Right lobe of liver (tissue), 6 donors: ENCODE measurements around the gene C15orf62. TPM values are rescaled to one million over a fixed set of nuclear protein-coding genes. Genes with fewer than 3 reads are reported as not detected.
A peak's percentile ranks its signal among the peaks of the same experiment; 100 is the strongest.

Experiments
- ATAC-seq, 4 donors: fragments of 200-7000 bp; cut with Tn5 transposase; one replicate each; pipeline ENCODE4 v1.9.1; 2020; ENCODE audit warnings: mild to moderate bottlenecking in 4 of 4, moderate library complexity in 4 of 4
- DNase-seq, 3 donors: peaks; one replicate each; pipeline ENCODE4 v3.0.0-alpha.2; 2020
- H3K27ac ChIP-seq, 3 donors: fragments of 200-600 bp; one replicate each; pipeline ENCODE4 v1.8.0; 2022
- H3K27me3 ChIP-seq, 2 donors: fragments of 200-600 bp; one replicate each; pipeline ENCODE4 v1.8.0; 2022
- H3K36me3 ChIP-seq, 4 donors: fragments of 200-600 bp; sonication (generic) in 1 of 4; one replicate each; pipeline versions ENCODE4 v1.5.1 to v1.8.0; 2017 to 2022; ENCODE audit warnings: control low read depth in 1 of 4
- H3K4me1 ChIP-seq, 4 donors: fragments of 200-600 bp; sonication (generic) in 1 of 4; one replicate each; pipeline versions ENCODE4 v1.5.1 to v1.8.0; 2017 to 2022; ENCODE audit warnings: control low read depth in 1 of 4
- H3K4me3 ChIP-seq, 3 donors: fragments of 200-600 bp; one replicate each; pipeline ENCODE4 v1.8.0; 2022
- H3K9me3 ChIP-seq, 4 donors: fragments of 200-600 bp; sonication (generic) in 1 of 4; one replicate each; pipeline versions ENCODE4 v1.5.1 to v1.8.0; 2017 to 2022; ENCODE audit warnings: control low read depth in 1 of 4
- POLR2A ChIP-seq: fragments of 450-650 bp; IDR thresholded peaks from one replicate; pipeline ENCODE4 v1.6.1; 2017; ENCODE audit warnings: antibody characterized with exemption, mild to moderate bottlenecking
- WGBS: methylation state at CpG from one replicate; pipeline ENCODE4 v1.1.6; 2018; ENCODE audit warnings: low coverage, low lambda C conversion rate; ENCODE audit not compliant: insufficient coverage; ENCODE audit errors: missing lambda C conversion rate; 5-methylcytosine and 5-hydroxymethylcytosine counted together
- intact Hi-C, 2 donors: fragments of 100-400 bp; cut with DNase I; formaldehyde crosslinking; loops; one replicate each; pipeline versions ENCODE4 v1.11.2 to v1.14.1; 2022
- total RNA-seq, 6 experiments: library from RNA; depleted of rRNA in 2 of 6; stranded (reverse); fragments of >200 nt in 2 of 6; fragmentation: NEBNext Ultra II Directional in 3 of 6; extraction: Animal tissue kit (Norgen Biotek cat#: 25700) in 3 of 6; gene quantifications; one replicate each; pipeline versions ENCODE4 v1.1.0 to v1.2.4, GENCODE V29; 2016 to 2023
- TF ChIP-seq, protein P1 (sequence below), 4 donors: fragments of 200-600 bp in 3 of 4; fragments of 450-650 bp in 1 of 4; IDR thresholded peaks; one replicate each; pipeline versions ENCODE4 v1.5.1 to v1.8.0; 2016 to 2022; ENCODE audit warnings: antibody characterized with exemption in 4 of 4, mild to moderate bottlenecking in 2 of 4
- donor health status: DM: no; HTN: yes; CAD: no.
- donor health status: DM: no; HTN: no; CAD: no.
- donor health status: DM: no; HTN: no; CAD: no.
- donor health status: DM: no; HTN: yes; CAD: no.
- donor health status: DM: no; HTN: yes; CAD: no.

The C15orf62 gene
- total RNA-seq, 6 experiments from 2014 or later, result 0.51 to 1.6 (median 0.83) TPM

DNA sequence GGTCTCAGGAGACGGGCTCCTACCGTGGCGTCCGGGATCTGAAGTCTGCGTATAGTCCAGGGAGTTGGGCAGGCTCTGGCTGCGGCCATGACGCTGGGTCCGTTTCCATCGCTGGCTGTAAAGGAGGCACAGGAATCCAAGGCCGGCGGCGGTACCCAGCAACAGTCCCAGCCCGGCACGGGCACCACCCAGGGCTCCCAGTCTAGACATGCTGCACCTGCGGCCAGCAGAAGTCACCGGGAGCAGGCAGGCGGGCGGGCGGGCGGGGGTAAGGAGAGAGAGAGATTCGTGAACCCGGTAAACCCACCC, 15.3 kb upstream of the C15orf62 start:
- peak in 2 of 3 donors; percentile 60 to 71 for DNase-seq
- no peak for TF ChIP-seq POLR2A
- TF ChIP-seq, protein P1, sequence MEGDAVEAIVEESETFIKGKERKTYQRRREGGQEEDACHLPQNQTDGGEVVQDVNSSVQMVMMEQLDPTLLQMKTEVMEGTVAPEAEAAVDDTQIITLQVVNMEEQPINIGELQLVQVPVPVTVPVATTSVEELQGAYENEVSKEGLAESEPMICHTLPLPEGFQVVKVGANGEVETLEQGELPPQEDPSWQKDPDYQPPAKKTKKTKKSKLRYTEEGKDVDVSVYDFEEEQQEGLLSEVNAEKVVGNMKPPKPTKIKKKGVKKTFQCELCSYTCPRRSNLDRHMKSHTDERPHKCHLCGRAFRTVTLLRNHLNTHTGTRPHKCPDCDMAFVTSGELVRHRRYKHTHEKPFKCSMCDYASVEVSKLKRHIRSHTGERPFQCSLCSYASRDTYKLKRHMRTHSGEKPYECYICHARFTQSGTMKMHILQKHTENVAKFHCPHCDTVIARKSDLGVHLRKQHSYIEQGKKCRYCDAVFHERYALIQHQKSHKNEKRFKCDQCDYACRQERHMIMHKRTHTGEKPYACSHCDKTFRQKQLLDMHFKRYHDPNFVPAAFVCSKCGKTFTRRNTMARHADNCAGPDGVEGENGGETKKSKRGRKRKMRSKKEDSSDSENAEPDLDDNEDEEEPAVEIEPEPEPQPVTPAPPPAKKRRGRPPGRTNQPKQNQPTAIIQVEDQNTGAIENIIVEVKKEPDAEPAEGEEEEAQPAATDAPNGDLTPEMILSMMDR (IDR thresholded peaks at IDR 0.05), result no peak
- Histone ChIP-seq H3K4me3 (peak overlapping the region; percentile 81 to 98 (median 95)), H3K27me3 (no peaks in the 10 kb centered on the region), H3K27ac (peak overlapping the region; percentile 69 to 76 (median 75)), H3K4me1 (peaks cover 0 to 11% (median 0%) of the 10 kb centered on the region in 4 donors), H3K9me3 (no peaks in the 10 kb centered on the region), H3K36me3 (peaks cover 0 to 20% (median 12%) of the 10 kb centered on the region in 4 donors)
- WGBS, result 0% methylated on average over 3 of the region's 22 CpGs
- ATAC-seq, result peak; percentile 54 to 65 (median 62)
- intact Hi-C loops, result no loop called here

DNA sequence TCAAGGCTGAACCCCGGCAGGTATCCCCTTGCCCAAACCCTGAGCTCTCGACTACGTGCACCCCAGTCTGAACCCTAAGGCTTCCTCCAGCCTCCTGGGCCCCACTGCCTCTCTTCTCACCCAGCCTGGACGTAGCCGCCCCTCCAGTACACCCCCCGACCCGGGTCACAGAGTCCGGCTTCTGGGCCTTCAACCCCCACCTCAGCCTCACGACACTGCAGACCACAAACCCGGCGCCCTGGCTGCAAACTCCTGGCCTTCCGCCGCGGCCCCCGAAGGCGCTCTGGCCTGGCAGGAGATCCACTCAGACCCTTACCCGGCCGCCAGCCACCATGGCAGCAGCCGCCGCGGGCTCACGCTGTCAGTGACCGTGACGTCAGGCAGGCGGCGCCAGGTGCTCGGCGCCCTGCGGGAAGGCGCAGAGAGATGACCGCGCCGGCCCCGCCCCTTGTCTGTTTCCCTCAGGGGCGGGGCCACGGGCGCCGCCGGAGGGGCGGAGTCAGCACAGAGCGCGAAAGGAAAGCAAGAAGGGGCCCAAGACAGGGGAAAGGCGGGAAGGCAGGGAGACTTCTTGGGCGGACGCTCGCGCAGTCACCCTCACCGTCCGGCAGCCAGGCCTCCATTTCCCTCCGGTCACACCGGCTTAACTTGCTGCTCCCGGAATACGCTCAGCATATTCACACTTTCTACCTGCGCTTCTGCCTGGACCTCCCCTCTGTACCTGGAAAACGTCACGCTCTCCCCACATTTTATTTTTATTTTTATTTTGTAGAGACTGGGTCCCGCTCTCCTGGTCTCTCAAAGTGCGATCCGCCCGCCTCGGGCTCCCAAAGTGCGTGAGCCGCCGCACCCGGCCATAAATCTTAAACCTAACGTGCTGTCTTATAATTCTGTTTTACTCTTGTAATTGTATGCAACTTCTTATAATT, 14.6 kb upstream of the C15orf62 start, which contains the start of gene RMDN3:
TSS of gene RMDN3 (minus strand) at position 372 of the 929 bp plus-strand sequence. CDS start 471 bp downstream, outside the sequence.
- Histone ChIP-seq H3K9me3 (no peaks in the 10 kb centered on the region), H3K4me3 (peak within 1 kb of the TSS; percentile 81 to 98 (median 95)), H3K27ac (peak within 1 kb of the TSS; percentile 69 to 76 (median 75)), H3K27me3 (no peaks in the 10 kb centered on the region), H3K4me1 (peaks cover 0 to 11% (median 0%) of the 10 kb centered on the region in 4 donors), H3K36me3 (peaks cover 0 to 16% (median 12%) of the 10 kb centered on the region in 4 donors)
- ATAC-seq, result peak; percentile 97 to 99 (median 98)
- WGBS, result 2% methylated on average over 24 of the region's 66 CpGs
- intact Hi-C loops, result no loop called here
- TF ChIP-seq, protein P1 (IDR thresholded peaks at IDR 0.05), result peak in 3 of 4 donors; percentile 4 to 35 (median 7)
- TF ChIP-seq POLR2A, result peak; percentile 62
- peak; percentile 94 to 96 (median 94) for DNase-seq

DNA sequence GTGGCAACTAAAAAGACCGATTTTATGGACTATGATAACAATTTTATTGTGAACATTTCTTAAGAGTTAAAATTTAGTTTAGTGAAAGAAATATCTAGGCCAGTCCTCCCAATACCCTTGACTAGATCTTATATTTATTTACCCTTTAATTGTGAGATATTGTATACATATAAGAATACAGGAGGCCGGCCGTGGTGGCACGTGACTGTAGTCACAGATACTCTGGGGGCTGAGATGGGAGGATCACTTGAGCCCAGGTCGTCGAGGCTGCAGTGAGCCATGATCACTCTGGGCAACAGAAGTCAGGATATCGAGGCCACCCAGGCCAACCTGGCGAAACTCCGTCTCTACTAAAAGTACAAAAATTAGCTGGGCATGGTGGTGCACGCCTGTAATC, 14.0 kb upstream of the C15orf62 start:
- peak overlapping the region; percentile 61 to 75 (median 66) for H3K27ac ChIP-seq
- TF ChIP-seq, protein P1 (IDR thresholded peaks at IDR 0.05), result no peak
- TF ChIP-seq POLR2A, result no peak
- H3K9me3 ChIP-seq, result no peaks in the 10 kb centered on the region
- peaks cover 0 to 11% (median 0%) of the 10 kb centered on the region in 4 donors for H3K4me1 ChIP-seq
- H3K4me3 ChIP-seq, result peak overlapping the region; percentile 81 to 98 (median 95)
- intact Hi-C loops, result no loop called here
- H3K36me3 ChIP-seq, result peaks cover 0 to 11% (median 9%) of the 10 kb centered on the region in 4 donors
- WGBS, result 60% methylated on average over 10 of the region's 10 CpGs
- H3K27me3 ChIP-seq, result no peaks in the 10 kb centered on the region
- DNase-seq (peak in 1 of 3 donors; percentile 47), ATAC-seq (no peak)

DNA sequence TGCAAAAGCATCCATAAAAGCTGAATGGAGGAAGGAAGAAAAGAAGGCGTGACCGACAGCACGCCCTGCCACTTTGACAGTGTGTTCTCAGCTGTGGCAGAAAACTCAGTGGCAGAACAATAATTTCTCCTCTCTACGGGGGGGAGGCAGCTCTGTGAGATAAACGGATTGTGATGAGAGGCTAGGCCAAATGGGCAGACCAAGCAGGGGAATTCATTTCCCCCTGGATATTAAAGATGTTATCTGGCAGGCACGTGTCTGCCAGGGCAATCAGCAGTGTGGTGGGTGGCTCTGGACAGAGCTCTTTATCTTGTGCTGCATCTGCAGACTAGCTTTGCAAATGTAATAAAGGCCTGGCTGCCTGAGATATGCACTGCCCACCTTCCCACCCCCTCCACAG, 12.8 kb upstream of the C15orf62 start:
- intact Hi-C loops, result no loop called here
- Histone ChIP-seq H3K4me1 (peaks cover 0 to 11% (median 0%) of the 10 kb centered on the region in 4 donors), H3K27me3 (no peaks in the 10 kb centered on the region), H3K9me3 (no peaks in the 10 kb centered on the region), H3K27ac (no peak overlapping the region), H3K4me3 (no peak overlapping the region), H3K36me3 (no peaks in the 10 kb centered on the region)
- DNase-seq (peak in 1 of 3 donors; percentile 6), ATAC-seq (no peak)
- TF ChIP-seq, protein P1 (IDR thresholded peaks at IDR 0.05), result no peak
- TF ChIP-seq POLR2A, result no peak
- WGBS, result 64% methylated on average over 5 of the region's 6 CpGs
